HuH-7.5 (cell line): ENCODE data around the gene LIMK1.
"Not testable (repeated sequence)": the region's sequence is repeated elsewhere in the genome, so short reads cannot be mapped to it uniquely, and the experiment has no call there.

Source experiments
- DNase-seq: peaks from one replicate; pipeline ENCODE4 v3.0.0; 2011; ENCODE audit warnings: low spot score

Gene LIMK1

GRCh38 chr7:74083117-74083876 lies at the start of gene LIMK1:
LIMK1 (plus strand) TSS chr7:74083804; CDS start chr7:74083991, 187 bp downstream.
- peak; percentile 90 for DNase-seq

- DNase-seq: no peak
Measured at GRCh38 chr7:74037609-74038008, 46.0 kb upstream of the LIMK1 start.

GRCh38 chr7:74038194-74038961 lies 45.2 kb upstream of the LIMK1 start:
- DNase-seq: no peak

- DNase-seq: no peak
Measured at GRCh38 chr7:74039337-74039736, 44.3 kb upstream of the LIMK1 start.

- no peak for DNase-seq
Measured at GRCh38 chr7:74040101-74040790, 43.4 kb upstream of the LIMK1 start.

GRCh38 chr7:74040791-74041520 lies 42.6 kb upstream of the LIMK1 start:
- DNase-seq: no peak

GRCh38 chr7:74042746-74043522 lies 40.7 kb upstream of the LIMK1 start:
- no peak for DNase-seq

GRCh38 chr7:74043523-74043951 lies 40.1 kb upstream of the LIMK1 start:
- no peak for DNase-seq

- no peak for DNase-seq
Measured at GRCh38 chr7:74044366-74045350, 38.9 kb upstream of the LIMK1 start.

- not testable (repeated sequence) for DNase-seq
Measured at GRCh38 chr7:74046581-74046980, 37.0 kb upstream of the LIMK1 start.

GRCh38 chr7:74047804-74048380 lies 35.7 kb upstream of the LIMK1 start:
- DNase-seq: no peak

GRCh38 chr7:74048999-74049599 lies 34.5 kb upstream of the LIMK1 start:
- no peak for DNase-seq

- DNase-seq: no peak
Measured at GRCh38 chr7:74049997-74050798, 33.4 kb upstream of the LIMK1 start.

GRCh38 chr7:74051193-74051592 lies 32.4 kb upstream of the LIMK1 start:
- no peak for DNase-seq

GRCh38 chr7:74051629-74052410 lies 31.8 kb upstream of the LIMK1 start:
- DNase-seq: peak; percentile 79

- no peak for DNase-seq
Measured at GRCh38 chr7:74052628-74053027, 31.0 kb upstream of the LIMK1 start.

- DNase-seq: no peak
Measured at GRCh38 chr7:74053589-74054186, 29.9 kb upstream of the LIMK1 start.
